Progenitor cell of endocrine pancreas (in vitro differentiated cells): ENCODE data around the gene NEDD9. TPM values are rescaled to one million over a fixed set of nuclear protein-coding genes. Genes with fewer than 3 reads are reported as not detected.
A peak's percentile ranks its signal among the peaks of the same experiment; 100 is the strongest.

ENCODE experiments used
- DNase-seq: peaks from one replicate; pipeline ENCODE4 v3.0.0; 2021; ENCODE audit warnings: low spot score; ENCODE audit not compliant: unreplicated experiment
- H3K27ac Mint-ChIP-seq: 2 replicates; pipeline ENCODE4 v1.8.0; 2021; ENCODE audit warnings: mild to moderate bottlenecking, moderate library complexity, mixed read lengths
- H3K27me3 Mint-ChIP-seq: 2 replicates; pipeline ENCODE4 v1.8.0; 2021; ENCODE audit warnings: mixed read lengths
- H3K36me3 Mint-ChIP-seq: 2 replicates; pipeline ENCODE4 v1.8.0; 2022; ENCODE audit warnings: mixed read lengths; ENCODE audit not compliant: insufficient read depth
- H3K4me1 Mint-ChIP-seq: 2 replicates; pipeline ENCODE4 v1.8.0; 2021; ENCODE audit warnings: low read depth, mixed read lengths
- H3K4me3 Mint-ChIP-seq: 2 replicates; pipeline ENCODE4 v1.8.0; 2021; ENCODE audit warnings: low read depth, mild to moderate bottlenecking, moderate library complexity, mixed read lengths
- H3K9me3 Mint-ChIP-seq: 2 replicates; pipeline ENCODE4 v1.8.0; 2021; ENCODE audit warnings: low read depth, mixed read lengths
- CTCF ChIP-seq: fragments of 200-600 bp; sonication (generic); IDR thresholded peaks from one replicate; pipeline ENCODE4 v1.5.0; 2021; ENCODE audit warnings: antibody characterized with exemption, mild to moderate bottlenecking; ENCODE audit not compliant: unreplicated experiment
- total RNA-seq: library from RNA; stranded (reverse); gene quantifications from 2 replicates; pipeline ENCODE4 v1.2.1, GENCODE V29; 2021

The NEDD9 gene
- total RNA-seq, 1 donor from 2014 or later, result 14.1 TPM

GRCh38 chr6:11190625-11191245 is 41.7 kb downstream of the NEDD9 start:
- TF ChIP-seq CTCF, result no peak
- Mint-ChIP-seq H3K4me3 (no peak overlapping the region), H3K36me3 (peaks cover 45% of the 10 kb centered on the region), H3K27ac (no peak overlapping the region), H3K4me1 (peaks cover 16% of the 10 kb centered on the region), H3K9me3 (peaks cover 3% of the 10 kb centered on the region), H3K27me3 (no peaks in the 10 kb centered on the region)
- no peak for DNase-seq

- peaks cover 16% of the 10 kb centered on the region for H3K4me1 Mint-ChIP-seq
- TF ChIP-seq CTCF, result no peak
- peaks cover 3% of the 10 kb centered on the region for H3K9me3 Mint-ChIP-seq
- no peak overlapping the region for H3K4me3 Mint-ChIP-seq
- no peak overlapping the region for H3K27ac Mint-ChIP-seq
- H3K36me3 Mint-ChIP-seq, result peaks cover 51% of the 10 kb centered on the region
- no peak for DNase-seq
- H3K27me3 Mint-ChIP-seq, result no peaks in the 10 kb centered on the region
Measured at GRCh38 chr6:11189865-11190624, 42.4 kb downstream of the NEDD9 start.

GRCh38 chr6:11188161-11188915 is 44.1 kb downstream of the NEDD9 start:
- no peaks in the 10 kb centered on the region for H3K9me3 Mint-ChIP-seq
- H3K4me1 Mint-ChIP-seq, result peaks cover 8% of the 10 kb centered on the region
- TF ChIP-seq CTCF, result no peak
- H3K4me3 Mint-ChIP-seq, result no peak overlapping the region
- H3K27me3 Mint-ChIP-seq, result no peaks in the 10 kb centered on the region
- H3K36me3 Mint-ChIP-seq, result peaks cover 56% of the 10 kb centered on the region
- peak overlapping the region; percentile 16 for H3K27ac Mint-ChIP-seq
- DNase-seq, result no peak

DNA sequence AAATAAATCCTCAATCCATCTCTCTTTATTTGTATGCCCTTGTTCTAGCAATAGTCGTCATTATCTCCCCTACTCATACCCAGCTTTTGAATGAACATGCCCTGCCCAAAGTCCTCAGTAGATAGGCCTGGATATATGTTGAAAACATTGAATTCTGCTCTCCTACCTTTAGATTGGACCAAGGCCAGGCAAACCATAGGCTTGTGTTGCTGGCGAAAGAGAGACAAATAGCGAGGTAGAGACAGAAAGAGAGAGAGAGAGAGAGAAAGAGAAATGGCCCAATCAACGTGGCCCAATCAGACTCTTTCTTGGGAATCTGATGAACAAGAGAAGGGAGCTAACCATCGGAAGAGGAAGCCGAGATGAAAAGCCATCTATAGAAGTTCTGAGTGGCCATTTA is 45.2 kb downstream of the NEDD9 start:
- Mint-ChIP-seq H3K4me1 (peaks cover 8% of the 10 kb centered on the region), H3K27ac (no peak overlapping the region), H3K27me3 (no peaks in the 10 kb centered on the region), H3K36me3 (peaks cover 55% of the 10 kb centered on the region), H3K9me3 (no peaks in the 10 kb centered on the region), H3K4me3 (no peak overlapping the region)
- TF ChIP-seq CTCF, result no peak
- no peak for DNase-seq

DNA sequence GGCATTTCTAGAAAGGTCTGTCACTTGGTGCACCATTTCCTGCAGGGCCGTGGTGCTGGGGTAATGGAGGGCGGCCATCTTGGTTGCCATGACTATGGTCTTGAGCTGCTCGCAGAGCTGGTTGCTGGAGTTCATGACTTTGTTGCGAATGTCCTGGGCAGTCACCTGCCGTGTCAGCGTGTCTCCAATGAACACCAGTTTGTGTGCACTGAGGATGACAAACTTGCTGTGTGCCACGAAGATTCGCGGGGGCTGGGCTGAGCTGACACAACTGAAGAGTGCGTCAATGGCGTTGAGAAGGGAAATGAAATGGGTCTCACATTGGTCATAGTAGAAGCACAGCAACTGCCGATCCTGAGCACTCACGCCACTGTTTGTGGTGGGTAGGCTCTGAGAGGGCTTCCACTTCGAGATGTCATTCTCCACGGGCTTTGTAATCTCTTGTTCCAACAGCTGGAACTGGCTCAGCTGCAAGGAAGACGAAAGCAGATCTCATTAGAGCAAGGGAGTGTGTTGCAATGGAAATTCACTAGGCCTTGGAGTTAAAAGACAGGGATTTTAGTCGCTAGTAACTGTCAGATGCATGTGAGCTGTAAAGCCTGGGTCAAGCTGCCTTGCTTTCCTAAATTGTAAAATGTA is 47.1 kb downstream of the NEDD9 start:
- no peak overlapping the region for H3K27ac Mint-ChIP-seq
- H3K36me3 Mint-ChIP-seq, result peaks cover 42% of the 10 kb centered on the region
- H3K27me3 Mint-ChIP-seq, result no peaks in the 10 kb centered on the region
- H3K9me3 Mint-ChIP-seq, result no peaks in the 10 kb centered on the region
- no peak for TF ChIP-seq CTCF
- no peak overlapping the region for H3K4me3 Mint-ChIP-seq
- peaks cover 8% of the 10 kb centered on the region for H3K4me1 Mint-ChIP-seq
- no peak for DNase-seq
